Panc1 (cell line): ENCODE measurements around the gene TRIM31. TPM values are rescaled to one million over a fixed set of nuclear protein-coding genes. Genes with fewer than 3 reads are reported as not detected.

Experiments
- ATAC-seq: fragments of 200-7000 bp; cut with Tn5 transposase; 2 replicates; pipeline ENCODE4 v1.9.1; 2020; ENCODE audit warnings: mild to moderate bottlenecking, moderate library complexity
- BruUV-seq: library from RNA; stranded (reverse); fragments of 400-500 nt; replicated peaks from 2 replicates; lab custom pipeline; 2021; lab: Mats Ljungman, UMichigan
- CTCF ChIA-PET: fragments of 300-600 bp; sonication (Branson Sonifier 250); formaldehyde crosslinking; loops from one replicate; lab custom pipeline; 2022; ENCODE audit warnings: antibody characterized with exemption; lab: Charles Lee
- POLR2A ChIA-PET: fragments of 300-600 bp; sonication (Branson Sonifier 250); formaldehyde crosslinking; loops from one replicate; lab custom pipeline; 2022; ENCODE audit warnings: antibody characterized with exemption; lab: Charles Lee
- DNase-seq: peaks from one replicate; pipeline ENCODE4 v3.0.0-alpha.2; 2010; ENCODE audit warnings: low read depth, low spot score
- H3K27ac ChIP-seq: 2 replicates; pipeline ENCODE4 v1.5.1; 2011; ENCODE audit warnings: mild to moderate bottlenecking, low read length, inconsistent platforms
- H3K27me3 ChIP-seq: fragments of 200-500 bp; sonication (Bioruptor generic); 2 replicates; pipeline ENCODE4 v1.6.0; 2014; ENCODE audit warnings: low read length, inconsistent platforms; ENCODE audit not compliant: control insufficient read depth, insufficient read depth
- H3K36me3 ChIP-seq: fragments of 200-500 bp; sonication (Bioruptor generic); 2 replicates; pipeline ENCODE4 v1.5.1; 2014; ENCODE audit warnings: inconsistent platforms, mild to moderate bottlenecking, low read length, moderate library complexity; ENCODE audit not compliant: control insufficient read depth, insufficient read depth
- H3K4me1 ChIP-seq: 2 replicates; pipeline ENCODE4 v1.5.1; 2011; ENCODE audit warnings: inconsistent platforms, mild to moderate bottlenecking, low read length, moderate library complexity; ENCODE audit not compliant: control insufficient read depth, insufficient read depth
- H3K4me3 ChIP-seq, 2 experiments: 2 replicates each; pipeline ENCODE4 v1.5.1; 2011 to 2012; ENCODE audit warnings: low read depth in 2 of 2, low read length in 2 of 2, mild to moderate bottlenecking in 2 of 2, inconsistent platforms in 1 of 2, moderate library complexity in 1 of 2
- H3K9me3 ChIP-seq: fragments of 200-500 bp; sonication (Bioruptor generic); 2 replicates; pipeline ENCODE4 v1.5.1; 2014; ENCODE audit warnings: low read depth, mild to moderate bottlenecking, inconsistent platforms, low read length, moderate library complexity; ENCODE audit not compliant: control insufficient read depth, insufficient read depth
- POLR2AphosphoS5 ChIP-seq: IDR thresholded peaks from 2 replicates; pipeline ENCODE4 v1.6.1; 2012; ENCODE audit warnings: mild to moderate bottlenecking, low read depth, low read length, moderate library complexity
- SIN3A ChIP-seq: IDR thresholded peaks from 2 replicates; pipeline ENCODE4 v1.6.1; 2012; ENCODE audit warnings: low read depth, mild to moderate bottlenecking, low read length, moderate library complexity, borderline replicate concordance; ENCODE audit not compliant: insufficient read depth
- TCF7L2 ChIP-seq: IDR thresholded peaks from 2 replicates; pipeline ENCODE4 v1.6.1; 2011; ENCODE audit warnings: mild to moderate bottlenecking, low read depth, low read length, inconsistent platforms
- in situ Hi-C: cut with HindIII; loops from 2 replicates; pipeline ENCODE4 v1.10.0; 2016; ENCODE audit warnings: low sequenced_read_pairs, low pct_unique_long_range_greater_than_20kb
- intact Hi-C: fragments of 100-400 bp; cut with micrococcal nuclease; formaldehyde crosslinking; loops from one replicate; pipeline ENCODE4 v1.10.0; 2022; ENCODE audit not compliant: unreplicated experiment
- total RNA-seq: library from RNA; stranded (reverse); gene quantifications from one replicate; pipeline ENCODE4 v1.2.1, GENCODE V29; 2021; ENCODE audit not compliant: unreplicated experiment
- TF ChIP-seq, protein P1 (sequence below): fragments of 450-650 bp; IDR thresholded peaks from 2 replicates; pipeline ENCODE4 v1.5.1; 2017; ENCODE audit warnings: mild to moderate bottlenecking
- TF ChIP-seq, protein P2 (sequence below), 2 experiments: IDR thresholded peaks; 2 replicates each; pipeline ENCODE4 v1.6.1; 2011 to 2012; ENCODE audit warnings: low read depth in 2 of 2, control low read depth in 1 of 2, low read length in 1 of 2, mild to moderate bottlenecking in 1 of 2, moderate library complexity in 1 of 2; ENCODE audit not compliant: insufficient read depth in 1 of 2

TRIM31 gene
- total RNA-seq, 1 experiment from 2014 or later = not detected

DNA sequence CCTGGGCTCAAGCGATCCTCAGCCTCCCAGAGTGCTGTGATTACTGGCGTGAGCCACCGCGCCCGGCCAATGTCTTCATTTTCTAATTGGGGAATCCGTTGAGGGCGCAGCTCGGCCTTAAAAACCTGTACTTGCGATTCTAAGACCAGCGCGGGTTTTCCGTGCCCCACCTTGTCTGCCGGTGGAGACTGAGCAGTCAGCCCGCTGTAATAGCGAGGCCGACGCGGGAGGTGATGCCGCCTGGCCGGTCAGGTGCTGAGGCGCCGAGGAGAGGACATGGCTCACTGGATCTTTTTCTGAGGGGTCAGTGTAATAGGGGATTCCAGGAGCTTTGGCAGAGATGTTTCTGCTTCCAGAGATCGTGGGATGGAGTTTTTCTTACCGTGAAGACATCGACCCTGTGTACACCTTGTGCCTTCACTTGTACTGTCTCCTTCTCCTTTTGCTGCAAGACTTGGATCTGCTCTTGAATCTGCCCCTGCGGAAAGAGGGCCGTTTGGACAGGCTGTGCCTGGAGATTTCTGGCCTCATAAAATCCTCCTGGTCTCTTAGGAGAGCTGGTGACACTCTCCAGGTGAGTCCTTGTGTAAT lies 1.5 kb downstream of the TRIM31 start:
- Histone ChIP-seq H3K36me3 (no peaks in the 10 kb centered on the region), H3K27ac (no peak overlapping the region), H3K4me3 (no peak overlapping the region), H3K9me3 (no peaks in the 10 kb centered on the region), H3K4me1 (no peaks in the 10 kb centered on the region), H3K27me3 (peaks cover 16% of the 10 kb centered on the region)
- ATAC-seq (no peak; the same call in 1 of the 2 replicates), DNase-seq (no peak)
- intact Hi-C loops = no loop called here
- no TSS peak for BruUV-seq
- ChIA-PET POLR2A (no interaction called here), CTCF (interaction anchor here (1.3 kb wide), 1 partner anchor 8 kb away, joined by 3 read pairs; no protein-coding TSS in a partner anchor)
- in situ Hi-C loops = no loop called here
- TF ChIP-seq, protein P1, sequence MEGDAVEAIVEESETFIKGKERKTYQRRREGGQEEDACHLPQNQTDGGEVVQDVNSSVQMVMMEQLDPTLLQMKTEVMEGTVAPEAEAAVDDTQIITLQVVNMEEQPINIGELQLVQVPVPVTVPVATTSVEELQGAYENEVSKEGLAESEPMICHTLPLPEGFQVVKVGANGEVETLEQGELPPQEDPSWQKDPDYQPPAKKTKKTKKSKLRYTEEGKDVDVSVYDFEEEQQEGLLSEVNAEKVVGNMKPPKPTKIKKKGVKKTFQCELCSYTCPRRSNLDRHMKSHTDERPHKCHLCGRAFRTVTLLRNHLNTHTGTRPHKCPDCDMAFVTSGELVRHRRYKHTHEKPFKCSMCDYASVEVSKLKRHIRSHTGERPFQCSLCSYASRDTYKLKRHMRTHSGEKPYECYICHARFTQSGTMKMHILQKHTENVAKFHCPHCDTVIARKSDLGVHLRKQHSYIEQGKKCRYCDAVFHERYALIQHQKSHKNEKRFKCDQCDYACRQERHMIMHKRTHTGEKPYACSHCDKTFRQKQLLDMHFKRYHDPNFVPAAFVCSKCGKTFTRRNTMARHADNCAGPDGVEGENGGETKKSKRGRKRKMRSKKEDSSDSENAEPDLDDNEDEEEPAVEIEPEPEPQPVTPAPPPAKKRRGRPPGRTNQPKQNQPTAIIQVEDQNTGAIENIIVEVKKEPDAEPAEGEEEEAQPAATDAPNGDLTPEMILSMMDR = no peak
- TF ChIP-seq POLR2AphosphoS5 (no peak), SIN3A (no peak), TCF7L2 (no peak)
- TF ChIP-seq, protein P2, sequence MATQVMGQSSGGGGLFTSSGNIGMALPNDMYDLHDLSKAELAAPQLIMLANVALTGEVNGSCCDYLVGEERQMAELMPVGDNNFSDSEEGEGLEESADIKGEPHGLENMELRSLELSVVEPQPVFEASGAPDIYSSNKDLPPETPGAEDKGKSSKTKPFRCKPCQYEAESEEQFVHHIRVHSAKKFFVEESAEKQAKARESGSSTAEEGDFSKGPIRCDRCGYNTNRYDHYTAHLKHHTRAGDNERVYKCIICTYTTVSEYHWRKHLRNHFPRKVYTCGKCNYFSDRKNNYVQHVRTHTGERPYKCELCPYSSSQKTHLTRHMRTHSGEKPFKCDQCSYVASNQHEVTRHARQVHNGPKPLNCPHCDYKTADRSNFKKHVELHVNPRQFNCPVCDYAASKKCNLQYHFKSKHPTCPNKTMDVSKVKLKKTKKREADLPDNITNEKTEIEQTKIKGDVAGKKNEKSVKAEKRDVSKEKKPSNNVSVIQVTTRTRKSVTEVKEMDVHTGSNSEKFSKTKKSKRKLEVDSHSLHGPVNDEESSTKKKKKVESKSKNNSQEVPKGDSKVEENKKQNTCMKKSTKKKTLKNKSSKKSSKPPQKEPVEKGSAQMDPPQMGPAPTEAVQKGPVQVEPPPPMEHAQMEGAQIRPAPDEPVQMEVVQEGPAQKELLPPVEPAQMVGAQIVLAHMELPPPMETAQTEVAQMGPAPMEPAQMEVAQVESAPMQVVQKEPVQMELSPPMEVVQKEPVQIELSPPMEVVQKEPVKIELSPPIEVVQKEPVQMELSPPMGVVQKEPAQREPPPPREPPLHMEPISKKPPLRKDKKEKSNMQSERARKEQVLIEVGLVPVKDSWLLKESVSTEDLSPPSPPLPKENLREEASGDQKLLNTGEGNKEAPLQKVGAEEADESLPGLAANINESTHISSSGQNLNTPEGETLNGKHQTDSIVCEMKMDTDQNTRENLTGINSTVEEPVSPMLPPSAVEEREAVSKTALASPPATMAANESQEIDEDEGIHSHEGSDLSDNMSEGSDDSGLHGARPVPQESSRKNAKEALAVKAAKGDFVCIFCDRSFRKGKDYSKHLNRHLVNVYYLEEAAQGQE (IDR thresholded peaks at IDR 0.05; ENCODE audit: insufficient read depth in 1 of 2, low read depth in 2 of 2, low read length in 1 of 2) = no peak

DNA sequence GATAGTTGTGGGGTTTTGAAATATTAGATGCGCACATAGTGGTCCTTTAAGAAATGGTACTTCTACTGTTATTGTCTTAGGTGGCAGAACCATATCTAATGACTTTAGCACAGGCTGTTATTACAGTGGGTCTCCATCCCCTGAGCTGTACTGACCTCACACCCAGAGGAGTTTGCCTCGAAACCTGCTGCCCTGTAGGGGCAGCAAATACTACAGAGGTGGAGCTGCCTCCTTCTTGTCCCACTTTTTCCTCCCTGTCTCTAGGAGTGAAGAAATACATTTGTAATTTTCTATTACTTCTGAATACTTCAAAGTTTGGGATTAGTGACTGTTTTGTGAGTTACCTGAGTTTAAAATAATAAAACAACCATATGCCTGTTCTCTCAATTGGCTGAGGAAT lies 8.2 kb downstream of the TRIM31 start:
- TF ChIP-seq POLR2AphosphoS5 (no peak), TCF7L2 (no peak), SIN3A (no peak)
- TF ChIP-seq, protein P2 (IDR thresholded peaks at IDR 0.05; ENCODE audit: insufficient read depth in 1 of 2, low read depth in 2 of 2, low read length in 1 of 2) = no peak
- TF ChIP-seq, protein P1 = no peak
- intact Hi-C loops (no loop called here), in situ Hi-C loops (no loop called here)
- Histone ChIP-seq H3K27me3 (peaks cover 7% of the 10 kb centered on the region), H3K36me3 (no peaks in the 10 kb centered on the region), H3K9me3 (no peaks in the 10 kb centered on the region), H3K4me3 (no peak overlapping the region), H3K27ac (no peak overlapping the region), H3K4me1 (peaks cover 16% of the 10 kb centered on the region)
- DNase-seq = no peak
- ChIA-PET CTCF (interaction anchor here (0.6 to 2.6 kb wide), 3 partner anchors 27 to 137 kb away, joined by 3 to 68 read pairs (median 4); no protein-coding TSS in a partner anchor), POLR2A (interaction anchor here (0.6 kb wide), 1 partner anchor 38 kb away, joined by 4 read pairs; no protein-coding TSS in a partner anchor)
- ATAC-seq = no peak
- BruUV-seq = no TSS peak
